ENCODE results near the gene TACC3.

DNA sequence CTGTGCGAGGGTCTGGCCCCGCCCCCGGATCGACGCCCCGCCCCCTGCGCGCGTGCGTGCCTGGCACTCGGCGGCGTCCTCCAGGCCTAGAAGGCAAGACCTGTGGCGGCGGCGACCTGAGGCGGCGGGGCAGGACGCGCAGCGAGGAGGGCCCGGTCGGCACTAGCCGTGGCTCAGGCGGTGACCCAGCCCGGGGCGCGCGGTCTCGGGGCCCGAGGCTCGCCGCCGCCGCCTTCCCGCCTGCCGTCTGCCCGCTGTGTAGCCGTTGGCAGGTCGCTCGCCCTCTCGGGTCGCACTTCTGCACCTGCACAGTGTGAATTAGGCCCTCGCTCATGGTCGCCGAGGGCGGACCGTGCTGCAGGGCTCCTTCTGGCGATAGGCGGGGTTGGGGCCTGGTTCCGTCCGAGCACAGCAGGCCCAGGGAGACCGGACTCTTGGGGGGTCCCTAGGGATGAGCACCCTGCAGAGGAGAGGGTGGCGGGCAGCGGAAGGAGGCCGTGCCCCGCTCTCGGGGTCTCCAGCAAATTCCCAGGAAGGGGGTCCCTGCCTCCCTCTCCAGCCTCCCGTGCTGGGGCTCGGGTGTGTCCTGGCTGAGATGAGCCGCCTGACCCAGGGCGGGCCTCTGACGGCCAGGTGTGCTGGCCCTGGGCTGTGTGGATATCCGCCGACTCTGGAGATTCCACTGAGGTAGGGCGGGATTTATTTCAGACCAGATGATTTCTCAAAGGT is 36.7 kb upstream of the TACC3 start:
- TF ChIP-seq, protein P1, sequence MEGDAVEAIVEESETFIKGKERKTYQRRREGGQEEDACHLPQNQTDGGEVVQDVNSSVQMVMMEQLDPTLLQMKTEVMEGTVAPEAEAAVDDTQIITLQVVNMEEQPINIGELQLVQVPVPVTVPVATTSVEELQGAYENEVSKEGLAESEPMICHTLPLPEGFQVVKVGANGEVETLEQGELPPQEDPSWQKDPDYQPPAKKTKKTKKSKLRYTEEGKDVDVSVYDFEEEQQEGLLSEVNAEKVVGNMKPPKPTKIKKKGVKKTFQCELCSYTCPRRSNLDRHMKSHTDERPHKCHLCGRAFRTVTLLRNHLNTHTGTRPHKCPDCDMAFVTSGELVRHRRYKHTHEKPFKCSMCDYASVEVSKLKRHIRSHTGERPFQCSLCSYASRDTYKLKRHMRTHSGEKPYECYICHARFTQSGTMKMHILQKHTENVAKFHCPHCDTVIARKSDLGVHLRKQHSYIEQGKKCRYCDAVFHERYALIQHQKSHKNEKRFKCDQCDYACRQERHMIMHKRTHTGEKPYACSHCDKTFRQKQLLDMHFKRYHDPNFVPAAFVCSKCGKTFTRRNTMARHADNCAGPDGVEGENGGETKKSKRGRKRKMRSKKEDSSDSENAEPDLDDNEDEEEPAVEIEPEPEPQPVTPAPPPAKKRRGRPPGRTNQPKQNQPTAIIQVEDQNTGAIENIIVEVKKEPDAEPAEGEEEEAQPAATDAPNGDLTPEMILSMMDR (IDR thresholded peaks at IDR 0.05): no peak
- no peak for TF ChIP-seq POLR2A (IDR thresholded peaks at IDR 0.05)

All from esophagus squamous epithelium (tissue), 4 donors.